ENCODE measurements around the gene EME2.

- no peak for TF ChIP-seq CTCF (IDR thresholded peaks at IDR 0.05; ENCODE audit: low read depth, low read length)
- no peak for TF ChIP-seq POLR2A (IDR thresholded peaks at IDR 0.05; ENCODE audit: extremely low read depth, insufficient read length)
- no peak for TF ChIP-seq MAX (IDR thresholded peaks at IDR 0.05; ENCODE audit: low read depth, low read length)
Measured at GRCh38 chr16:1810106-1810505, 37.5 kb downstream of the EME2 start.

Measured in NB4 (cell line).